HG03064 (cell line): ENCODE results near the gene TMEM119.
A peak's percentile ranks its signal among the peaks of the same experiment; 100 is the strongest.

Source experiments
- ATAC-seq: cut with Tn5 transposase; IDR thresholded peaks from one replicate; pipeline ENCODE4 v1.9.1; 2021; ENCODE audit warnings: low read depth; ENCODE audit not compliant: unreplicated experiment

The TMEM119 gene

GRCh38 chr12:108618079-108618952 lies 20.4 kb upstream of the TMEM119 start:
- no peak for ATAC-seq

- ATAC-seq, result peak; percentile 73
Measured at GRCh38 chr12:108616941-108617858, 19.3 kb upstream of the TMEM119 start.

- no peak for ATAC-seq
Measured at GRCh38 chr12:108616359-108616758, 18.5 kb upstream of the TMEM119 start.

GRCh38 chr12:108615918-108616317 lies 18.0 kb upstream of the TMEM119 start:
- no peak for ATAC-seq

- no peak for ATAC-seq
Measured at GRCh38 chr12:108614639-108615038, 16.8 kb upstream of the TMEM119 start.

- ATAC-seq, result no peak
Measured at GRCh38 chr12:108614041-108614440, 16.2 kb upstream of the TMEM119 start.

- no peak for ATAC-seq
Measured at GRCh38 chr12:108613548-108613947, 15.7 kb upstream of the TMEM119 start.

GRCh38 chr12:108612788-108613282 lies 15.0 kb upstream of the TMEM119 start:
- no peak for ATAC-seq

GRCh38 chr12:108611884-108612415 lies 14.1 kb upstream of the TMEM119 start:
- no peak for ATAC-seq

GRCh38 chr12:108610856-108611605 lies 13.1 kb upstream of the TMEM119 start:
- ATAC-seq, result no peak

- ATAC-seq, result no peak
Measured at GRCh38 chr12:108610336-108610815, 12.5 kb upstream of the TMEM119 start.

GRCh38 chr12:108609537-108610335 lies 11.9 kb upstream of the TMEM119 start:
- ATAC-seq, result no peak

GRCh38 chr12:108608616-108609015 lies 10.7 kb upstream of the TMEM119 start:
- no peak for ATAC-seq

- no peak for ATAC-seq
Measured at GRCh38 chr12:108607981-108608600, 10.2 kb upstream of the TMEM119 start.

- no peak for ATAC-seq
Measured at GRCh38 chr12:108606492-108606891, 8.6 kb upstream of the TMEM119 start.

GRCh38 chr12:108605690-108606406 lies 8.0 kb upstream of the TMEM119 start:
- no peak for ATAC-seq

- no peak for ATAC-seq
Measured at GRCh38 chr12:108605000-108605689, 7.3 kb upstream of the TMEM119 start.
